RPMI7951 (cell line): ENCODE results near the gene ZFP69. TPM values are rescaled to one million over a fixed set of nuclear protein-coding genes. Genes with fewer than 3 reads are reported as not detected.
A peak's percentile ranks its signal among the peaks of the same experiment; 100 is the strongest.
"Not testable (repeated sequence)": the region's sequence is repeated elsewhere in the genome, so short reads cannot be mapped to it uniquely, and the experiment has no call there.

Experiments
- DNase-seq: peaks from one replicate; pipeline ENCODE4 v3.0.0-alpha.2; 2012; ENCODE audit warnings: low read depth
- total RNA-seq: library from RNA; depleted of rRNA; stranded (reverse); fragments of >200 nt; shearing (Covaris generic); gene quantifications from 2 replicates; pipeline ENCODE4 v1.2.3, GENCODE V29; 2014; rRNA removed

ZFP69 gene
- total RNA-seq = 4.9 and 6.3 TPM in 2 replicates

- DNase-seq = peak; percentile 79
These were observed at the start of gene ZFP69 for GRCh38 chr1:40476924-40477677. Gene ZFP69, plus strand, starts transcription at chr1:40477290. Its CDS starts 2,072 bp downstream, at chr1:40479362.

- DNase-seq = no peak
These were observed 45.7 kb upstream of the ZFP69 start for GRCh38 chr1:40431385-40431784.

DNA sequence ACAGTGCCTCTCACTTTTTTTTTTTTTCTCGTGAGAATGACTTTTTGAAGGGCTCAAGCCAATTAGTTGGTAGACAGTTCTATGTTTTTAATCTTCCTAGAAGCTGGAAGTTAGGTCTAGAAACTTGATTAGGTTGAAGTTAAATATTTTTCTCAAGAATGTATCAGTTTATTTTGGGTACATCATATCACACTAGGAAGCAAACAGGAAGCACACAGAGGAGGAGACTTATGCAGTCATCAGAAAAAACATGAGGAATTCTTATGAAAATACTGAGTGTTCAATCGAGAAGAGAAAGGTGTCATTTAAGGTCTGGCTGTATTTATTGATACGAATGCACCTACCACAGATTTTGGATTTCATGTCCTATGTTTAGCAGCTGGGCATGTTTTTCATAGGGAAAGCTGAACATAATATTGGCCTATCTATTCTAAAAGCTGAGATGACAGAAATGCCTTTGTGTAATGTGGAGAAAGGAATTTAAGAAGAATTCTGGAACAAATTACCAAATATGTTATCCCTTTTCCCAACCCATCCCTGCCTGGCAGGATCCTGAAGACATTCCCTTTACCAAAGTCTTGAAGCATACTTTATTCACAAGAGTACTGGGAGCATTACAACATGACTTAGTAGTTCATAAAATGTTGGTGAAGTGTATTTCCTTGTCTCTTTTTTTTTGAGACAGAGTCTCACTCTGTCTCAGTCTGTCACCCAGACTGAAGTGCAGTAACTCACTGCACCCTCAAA lies 44.3 kb upstream of the ZFP69 start:
- no peak for DNase-seq

DNA sequence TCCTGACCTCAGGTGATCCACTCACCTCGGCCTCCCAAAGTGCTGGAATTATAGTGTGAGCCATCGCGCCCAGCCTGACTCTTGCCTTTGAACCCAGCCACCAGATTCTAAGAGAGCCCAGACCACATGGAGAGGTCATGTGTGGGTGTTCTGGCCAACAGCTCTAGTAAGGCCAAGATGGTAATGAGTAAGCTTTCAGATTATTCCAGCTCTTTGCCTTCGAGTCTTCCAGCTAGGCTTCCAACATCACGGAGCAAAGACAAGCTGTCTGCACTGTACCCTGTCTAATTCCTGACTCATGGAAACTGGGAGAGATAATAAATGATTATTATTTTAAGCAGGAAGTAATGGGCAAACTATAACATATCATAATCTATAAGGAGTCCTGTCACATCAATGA lies 41.6 kb upstream of the ZFP69 start:
- no peak for DNase-seq

GRCh38 chr1:40435876-40436275 lies 41.2 kb upstream of the ZFP69 start:
- no peak for DNase-seq

DNA sequence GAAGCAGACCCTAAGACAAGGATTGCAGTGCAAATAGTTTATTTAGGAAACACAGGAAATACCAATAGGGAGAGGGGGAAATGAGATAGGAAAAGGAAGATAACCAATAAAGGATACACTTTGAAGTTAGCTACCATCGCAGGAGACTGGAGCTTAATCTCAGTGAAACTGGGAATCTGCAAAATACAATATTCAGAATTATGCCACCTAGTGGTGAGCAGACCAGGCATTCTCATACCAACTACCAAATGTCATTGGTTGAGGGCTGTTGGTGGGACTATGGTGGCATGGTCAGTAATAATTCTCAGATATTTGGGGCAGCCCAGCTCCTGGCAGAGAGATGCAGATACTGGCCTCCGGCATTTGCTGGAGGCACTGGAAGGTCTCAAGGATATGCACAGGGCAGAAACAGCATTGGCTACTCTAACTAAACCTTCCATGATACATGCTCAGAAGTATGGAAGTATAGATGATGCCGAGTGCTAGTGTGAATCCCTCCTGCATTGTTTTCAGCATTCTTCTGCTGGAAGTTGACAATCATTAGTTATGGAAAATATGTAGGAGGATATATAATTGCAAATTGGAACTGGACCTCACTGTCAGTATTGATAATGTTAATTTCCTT lies 38.6 kb upstream of the ZFP69 start:
- peak; percentile 23 for DNase-seq

GRCh38 chr1:40439247-40439646 lies 37.8 kb upstream of the ZFP69 start:
- no peak for DNase-seq

DNA sequence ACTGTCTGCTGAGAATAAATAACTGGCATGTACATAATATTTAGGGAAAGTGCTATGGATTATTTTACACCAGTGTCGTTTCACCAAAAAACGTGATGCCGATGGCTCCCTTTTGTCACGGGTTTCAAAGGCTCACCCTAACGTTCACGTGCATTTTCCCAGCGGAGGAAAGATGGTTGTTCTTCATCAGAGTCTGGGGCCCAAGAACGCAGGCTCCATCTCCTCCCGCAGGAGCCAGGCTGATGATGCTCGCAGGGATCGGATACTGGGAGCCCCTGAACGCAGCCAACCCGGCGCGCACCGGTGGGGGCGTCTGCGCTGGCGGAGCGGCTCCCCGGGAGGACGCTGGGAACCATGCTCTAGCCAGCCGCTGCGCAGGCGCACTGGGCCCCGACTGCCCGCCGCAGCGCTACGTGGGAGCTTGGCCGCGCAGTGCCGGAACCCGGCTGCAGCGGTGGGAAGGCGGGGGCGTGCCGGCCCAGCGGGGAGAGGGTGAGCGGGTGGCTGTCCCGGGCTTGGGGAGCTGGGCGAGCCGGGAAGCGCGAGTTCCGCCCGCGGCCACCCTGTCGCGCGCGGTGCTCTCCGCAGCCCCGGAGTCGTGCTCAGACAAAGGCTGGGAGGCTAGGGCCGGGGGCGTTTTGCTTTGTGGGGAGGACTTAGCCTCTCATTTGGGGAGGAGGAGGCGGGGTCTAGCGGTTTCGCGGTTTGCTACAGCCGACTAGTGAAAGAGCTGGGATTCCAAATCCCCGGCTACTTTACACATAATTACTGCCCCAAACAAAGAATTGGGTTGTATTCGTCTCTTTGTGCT lies 27.2 kb upstream of the ZFP69 start, which contains the start of gene ZFP69B:
ZFP69B (plus strand) TSS at position 793 of the 811 bp plus-strand sequence. CDS start 486 bp downstream, outside the sequence.
- DNase-seq = peak; percentile 91

- peak; percentile 31 for DNase-seq
These were observed 26.4 kb upstream of the ZFP69 start for GRCh38 chr1:40450495-40451237.

DNA sequence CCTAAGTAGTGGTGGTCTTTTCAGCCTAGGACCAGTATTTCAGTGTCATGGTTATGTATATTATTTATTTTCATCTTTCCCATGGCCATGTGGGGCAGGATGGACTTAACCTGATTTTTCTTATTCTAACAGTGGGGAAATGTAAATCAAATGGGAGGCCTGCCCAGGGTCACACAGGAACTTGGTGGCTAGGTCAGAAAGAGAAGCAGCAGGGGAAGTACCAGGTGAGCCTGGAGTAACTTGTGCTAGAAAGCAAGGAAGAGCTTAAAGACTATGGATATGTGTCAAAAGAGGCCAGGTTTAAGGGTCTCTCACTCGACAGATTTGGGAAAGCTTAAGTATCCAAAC lies 25.9 kb upstream of the ZFP69 start:
- no peak for DNase-seq

- no peak for DNase-seq
These were observed 22.2 kb upstream of the ZFP69 start for GRCh38 chr1:40454873-40455272.

GRCh38 chr1:40462956-40463590 lies 14.0 kb upstream of the ZFP69 start:
- DNase-seq = peak; percentile 4

- no peak for DNase-seq
These were observed 7.8 kb upstream of the ZFP69 start for GRCh38 chr1:40469327-40469726.

DNA sequence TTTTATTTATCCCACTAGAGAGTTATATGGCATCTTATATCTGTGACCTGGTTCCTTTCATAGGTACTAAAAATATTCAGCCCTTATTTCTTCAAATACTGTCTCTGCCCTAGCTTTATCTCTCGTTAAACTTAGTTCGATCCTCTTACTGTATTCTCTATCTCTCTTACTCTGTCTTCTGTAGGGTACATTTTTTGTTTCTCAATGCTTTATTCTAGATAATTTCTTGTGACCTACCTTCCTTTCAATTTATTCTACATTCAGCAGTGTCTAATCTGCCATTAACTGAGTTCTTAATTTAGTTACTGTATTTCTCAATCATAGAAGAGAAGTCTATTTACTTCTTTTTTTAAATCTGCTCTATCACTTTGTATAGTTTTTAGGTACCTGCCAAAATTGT lies 1.8 kb upstream of the ZFP69 start:
- no peak for DNase-seq

- peak; percentile 35 for DNase-seq
These were observed 576 bp downstream of the ZFP69 start for GRCh38 chr1:40477678-40478053.

DNA sequence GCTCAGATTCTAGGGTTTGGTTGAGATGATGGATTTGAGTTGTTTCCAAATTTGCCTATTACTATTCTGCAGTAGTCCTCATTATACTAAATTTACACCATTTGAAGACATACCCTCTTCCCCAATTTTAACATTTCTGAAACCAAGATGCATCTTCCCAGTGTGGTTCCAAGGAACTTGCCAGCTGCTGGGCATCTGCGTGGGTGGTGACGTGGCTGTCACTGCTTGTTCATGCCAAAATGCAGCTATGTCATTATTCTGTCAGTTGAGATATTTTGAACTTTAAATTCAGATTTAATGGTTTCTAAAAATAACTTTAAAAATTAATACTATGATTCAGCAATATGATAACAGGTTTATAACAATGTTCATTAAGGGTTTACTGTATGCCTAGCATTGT lies 1.2 kb downstream of the ZFP69 start:
- DNase-seq = peak; percentile 7

GRCh38 chr1:40479156-40479555 lies 2.1 kb downstream of the ZFP69 start:
- DNase-seq = no peak

- no peak for DNase-seq
These were observed 18.3 kb downstream of the ZFP69 start for GRCh38 chr1:40495315-40495903.

DNA sequence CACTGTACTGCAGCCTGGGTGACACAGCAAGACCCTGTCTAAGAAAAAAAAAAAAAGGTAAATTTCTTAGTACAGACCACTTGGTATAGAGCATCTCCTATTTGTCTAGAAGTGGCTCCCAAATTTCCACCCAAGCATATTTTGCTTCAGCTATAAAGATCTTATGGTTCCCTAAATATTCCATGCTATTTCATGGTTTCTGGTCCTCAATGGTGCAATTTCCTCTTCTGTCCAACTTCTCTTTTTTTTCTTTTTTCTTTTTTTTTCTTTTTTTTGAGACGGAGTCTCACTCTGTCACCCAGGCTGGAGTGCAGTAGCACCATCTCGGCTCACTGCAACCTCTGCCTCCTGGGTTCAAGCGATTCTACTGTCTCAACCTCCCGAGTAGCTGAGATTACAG lies 25.6 kb downstream of the ZFP69 start:
- not testable (repeated sequence) for DNase-seq

DNA sequence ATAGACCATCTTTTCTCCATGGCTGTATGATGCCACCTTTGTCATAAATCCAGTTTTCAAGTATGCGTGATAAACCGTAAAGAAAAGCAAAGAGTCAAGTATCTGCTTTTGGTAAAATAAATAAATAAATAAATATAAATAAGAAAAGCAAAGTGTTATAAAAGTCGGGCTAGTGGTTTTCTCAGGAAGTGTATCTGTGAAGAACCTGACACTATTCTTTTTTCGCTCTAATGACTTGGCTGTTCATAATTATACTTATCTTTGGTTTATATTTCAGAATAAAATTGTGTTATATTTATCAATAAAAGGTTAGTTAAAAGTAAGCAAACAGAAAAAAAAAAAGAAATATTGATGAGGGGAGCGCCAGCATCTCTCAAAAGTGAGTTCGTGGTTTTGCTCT lies 30.9 kb downstream of the ZFP69 start:
- no peak for DNase-seq
